Skeletal muscle satellite cell (primary cell): Measurements from ENCODE around the gene TRIM47.
"Not testable (repeated sequence)": the region's sequence is repeated elsewhere in the genome, so short reads cannot be mapped to it uniquely, and the experiment has no call there.

Experiments
- H3K27me3 ChIP-seq: 2 replicates; pipeline ENCODE4 v1.7.0; 2013; ENCODE audit warnings: low read length; ENCODE audit not compliant: control insufficient read depth, insufficient read depth
- H3K36me3 ChIP-seq: 2 replicates; pipeline ENCODE4 v1.7.0; 2013; ENCODE audit warnings: mild to moderate bottlenecking, control low read depth, low read length; ENCODE audit not compliant: insufficient read depth
- H3K4me1 ChIP-seq: 2 replicates; pipeline ENCODE4 v1.7.0; 2013; ENCODE audit warnings: low read length; ENCODE audit not compliant: control insufficient read depth, insufficient read depth
- H3K4me2 ChIP-seq: 2 replicates; pipeline ENCODE4 v1.7.0; 2013; ENCODE audit warnings: mild to moderate bottlenecking, low read length
- H3K4me3 ChIP-seq: 2 replicates; pipeline ENCODE4 v1.7.0; 2013; ENCODE audit warnings: low read length
- H3K9ac ChIP-seq: 2 replicates; pipeline ENCODE4 v1.7.0; 2013; ENCODE audit warnings: mild to moderate bottlenecking, low read depth, low read length, moderate library complexity
- H3K9me3 ChIP-seq: replicated peaks from 2 replicates; pipeline ENCODE4 v1.7.0; 2013; ENCODE audit warnings: mild to moderate bottlenecking, control low read depth, low read length

TRIM47 gene

DNA sequence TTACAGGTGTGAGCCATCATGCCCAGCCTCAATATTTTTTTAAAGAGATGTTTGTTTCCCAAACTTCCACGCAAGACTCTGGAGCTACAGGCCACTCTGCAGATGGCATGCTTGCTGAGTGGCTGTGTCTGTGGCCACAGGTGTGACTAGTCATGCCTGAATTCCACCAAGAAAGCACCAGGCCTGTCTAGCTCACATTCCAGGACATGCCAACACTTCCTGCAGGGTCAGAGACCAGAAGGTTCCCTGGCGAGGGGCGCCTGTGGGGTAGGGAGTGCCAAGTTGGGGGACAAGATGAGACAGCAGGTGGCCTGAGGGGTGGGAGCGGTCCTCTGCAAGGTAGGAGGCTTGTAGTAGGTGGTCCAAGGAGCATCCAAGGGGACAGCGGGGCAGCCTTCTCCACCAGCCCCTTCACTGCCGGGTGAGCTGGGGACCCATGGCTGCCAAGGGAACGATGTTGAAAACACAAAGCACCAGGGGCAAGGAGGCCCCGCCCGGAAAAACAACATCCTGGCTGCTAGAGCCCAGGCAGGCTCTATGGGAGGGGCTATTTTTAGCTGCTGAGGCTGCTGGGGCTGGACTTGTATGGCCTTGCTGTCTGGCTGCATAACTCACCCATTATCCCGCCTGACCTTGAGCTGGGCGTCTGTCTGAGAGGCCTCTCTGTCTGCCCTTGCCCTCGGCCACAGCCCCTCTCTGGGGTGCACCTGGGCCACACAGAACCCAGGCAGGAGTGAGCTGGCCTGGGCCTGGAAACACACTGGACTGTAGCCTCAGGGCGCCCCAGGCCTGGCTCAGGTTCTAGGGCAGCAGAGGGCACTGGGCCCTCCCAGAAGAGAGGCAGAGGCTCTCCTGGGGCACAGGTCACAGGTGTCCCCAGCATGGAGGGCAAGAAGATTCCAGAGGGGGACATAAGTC, 5.7 kb downstream of the TRIM47 start:
- Histone ChIP-seq H3K4me1 (peaks cover 52% of the 10 kb centered on the region), H3K4me3 (peak overlapping the region; percentile 19)

DNA sequence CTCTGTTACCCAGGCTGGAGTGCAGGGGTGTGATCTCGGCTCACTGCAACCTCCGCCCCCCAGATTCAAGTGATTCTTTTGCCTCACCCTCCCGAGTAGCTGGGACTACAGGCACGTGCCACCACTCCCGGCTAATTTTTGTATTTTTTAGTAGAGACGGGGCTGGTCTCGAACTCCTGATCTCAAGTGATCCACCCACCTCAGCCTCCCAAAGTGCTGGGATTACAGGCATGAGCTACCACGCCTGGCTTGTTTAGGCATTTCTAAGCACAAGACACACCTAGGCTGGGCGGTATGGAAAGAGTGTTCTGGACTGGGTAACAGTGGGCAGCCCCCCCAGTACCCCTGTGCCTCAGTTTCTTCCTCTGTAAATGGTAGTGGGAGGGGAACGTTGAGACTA, 8.2 kb downstream of the TRIM47 start:
- not testable (repeated sequence) for H3K36me3 ChIP-seq, H3K4me2 ChIP-seq, H3K4me3 ChIP-seq, H3K9ac ChIP-seq, H3K9me3 ChIP-seq, H3K27me3 ChIP-seq
- peaks cover 28% of the 10 kb centered on the region for H3K4me1 ChIP-seq

More for the DNA sequence above, 5.7 kb downstream of the TRIM47 start:
- peak overlapping the region; percentile 62 for H3K4me2 ChIP-seq
- H3K27me3 ChIP-seq = no peaks in the 10 kb centered on the region
- H3K36me3 ChIP-seq = no peaks in the 10 kb centered on the region
- peak overlapping the region; percentile 58 for H3K9ac ChIP-seq
- no peaks in the 10 kb centered on the region for H3K9me3 ChIP-seq

DNA sequence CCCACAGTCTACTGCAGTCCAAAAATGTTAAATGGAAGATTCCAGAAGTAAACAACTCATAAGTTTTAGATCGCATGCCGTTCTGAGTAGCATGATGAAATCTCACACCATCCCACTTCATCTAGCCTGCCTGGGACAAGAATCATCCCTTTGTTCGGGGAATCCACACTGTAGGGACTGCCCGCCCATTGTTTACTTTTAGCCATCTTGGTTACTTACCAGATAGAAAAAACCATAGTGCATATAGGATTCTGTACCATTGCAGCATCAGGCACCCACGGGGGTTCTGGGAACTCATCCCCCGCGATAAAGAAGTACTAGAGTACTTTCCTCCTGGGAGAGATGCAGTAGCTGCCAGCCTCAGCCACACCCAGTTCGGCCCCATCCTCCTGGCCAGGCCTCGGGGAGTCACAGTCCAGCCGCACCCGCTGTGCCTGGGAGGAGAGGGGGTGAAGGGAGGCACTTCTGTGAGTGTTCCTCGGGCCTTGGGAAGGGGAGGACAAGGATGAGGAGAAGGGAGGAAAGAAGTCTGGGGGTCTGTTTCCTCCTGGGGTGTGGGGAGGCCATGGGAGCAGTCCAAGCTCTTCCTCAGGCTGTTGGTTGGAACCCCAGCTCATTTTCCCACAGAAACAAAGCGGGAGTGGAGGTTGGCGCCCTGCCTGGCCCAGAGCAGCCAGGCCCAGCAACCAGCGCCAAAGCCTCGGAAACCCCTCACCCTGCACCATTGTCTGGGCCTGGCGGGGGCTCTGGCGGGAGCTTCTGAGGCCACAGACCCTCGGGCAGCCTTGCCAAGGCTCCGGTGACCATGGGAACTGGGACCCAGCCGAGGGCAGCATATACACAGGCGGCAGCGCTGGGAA, 8.9 kb downstream of the TRIM47 start:
- peak overlapping the region; percentile 38 for H3K4me2 ChIP-seq
- H3K36me3 ChIP-seq = no peaks in the 10 kb centered on the region
- no peaks in the 10 kb centered on the region for H3K9me3 ChIP-seq
- peaks cover 28% of the 10 kb centered on the region for H3K4me1 ChIP-seq
- H3K9ac ChIP-seq = peak overlapping the region; percentile 6
- no peak overlapping the region for H3K4me3 ChIP-seq
- no peaks in the 10 kb centered on the region for H3K27me3 ChIP-seq

DNA sequence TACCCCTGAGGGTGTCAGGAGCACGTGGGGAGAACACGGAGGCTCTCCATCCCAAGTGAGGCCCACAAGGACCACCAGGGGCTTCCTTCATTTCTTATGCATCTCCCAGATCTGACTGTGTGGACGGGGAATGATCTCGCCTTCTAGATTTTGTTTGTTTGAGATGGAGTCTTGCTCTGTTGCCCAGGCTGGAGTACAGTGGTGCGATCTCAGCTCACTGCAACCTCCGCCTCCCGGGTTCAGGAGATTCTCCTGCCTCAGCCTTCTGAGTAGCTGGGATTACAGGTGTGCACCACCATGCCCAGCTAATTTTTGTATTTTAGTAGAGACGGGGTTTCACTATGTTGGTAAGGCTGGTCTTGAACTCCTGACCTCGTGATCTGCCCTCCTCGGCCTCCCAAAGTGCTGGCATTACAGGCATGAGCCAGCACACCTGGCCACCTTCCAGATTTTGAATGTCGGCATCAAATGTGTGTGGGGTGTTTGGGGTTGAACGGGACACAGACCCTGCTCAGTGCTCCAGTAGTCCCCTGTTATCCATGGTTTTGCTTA, 9.6 kb downstream of the TRIM47 start:
- H3K4me3 ChIP-seq, H3K36me3 ChIP-seq, H3K9ac ChIP-seq, H3K9me3 ChIP-seq, H3K27me3 ChIP-seq: not testable (repeated sequence)
- H3K4me2 ChIP-seq = peak overlapping the region; percentile 38
- peaks cover 33% of the 10 kb centered on the region for H3K4me1 ChIP-seq

DNA sequence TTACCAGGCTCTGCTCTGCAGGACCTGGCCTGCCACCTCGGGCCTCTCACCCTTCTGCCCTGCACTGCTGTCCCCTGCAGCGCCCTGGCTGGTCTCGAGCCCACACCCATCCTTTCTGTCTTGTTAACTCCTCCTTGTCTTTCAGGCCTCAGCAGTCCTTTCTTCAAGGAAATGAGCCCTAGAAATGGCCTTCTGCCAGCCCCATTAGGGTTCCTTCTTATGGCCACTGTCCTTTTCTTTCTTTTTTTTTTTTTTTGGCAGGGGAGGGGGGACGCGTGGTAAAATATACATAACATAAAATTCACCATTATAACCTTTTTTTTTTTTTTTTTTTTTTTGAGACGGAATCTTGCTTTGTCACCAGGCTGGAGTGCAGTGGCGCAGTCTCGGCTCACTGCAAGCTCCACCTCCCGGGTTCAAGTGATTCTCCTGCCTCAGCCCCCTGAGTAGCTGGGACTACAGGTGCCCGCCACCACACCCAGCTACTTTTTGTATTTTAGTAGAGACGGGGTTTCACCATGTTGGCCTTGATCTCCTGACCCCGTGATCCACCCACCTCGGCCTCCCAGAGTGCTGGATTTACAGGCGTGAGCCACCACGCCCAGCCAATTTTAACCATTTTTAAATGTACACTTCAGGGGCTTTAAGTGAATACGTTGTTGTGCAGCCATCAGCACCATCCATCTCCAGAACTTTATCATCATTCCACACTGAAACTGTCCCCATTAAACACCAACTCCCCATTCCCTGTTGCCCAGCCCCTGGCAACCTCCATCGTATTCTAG, 12.8 kb downstream of the TRIM47 start:
- H3K27me3 ChIP-seq, H3K4me3 ChIP-seq: not testable (repeated sequence)
- peaks cover 19% of the 10 kb centered on the region for H3K4me1 ChIP-seq

DNA sequence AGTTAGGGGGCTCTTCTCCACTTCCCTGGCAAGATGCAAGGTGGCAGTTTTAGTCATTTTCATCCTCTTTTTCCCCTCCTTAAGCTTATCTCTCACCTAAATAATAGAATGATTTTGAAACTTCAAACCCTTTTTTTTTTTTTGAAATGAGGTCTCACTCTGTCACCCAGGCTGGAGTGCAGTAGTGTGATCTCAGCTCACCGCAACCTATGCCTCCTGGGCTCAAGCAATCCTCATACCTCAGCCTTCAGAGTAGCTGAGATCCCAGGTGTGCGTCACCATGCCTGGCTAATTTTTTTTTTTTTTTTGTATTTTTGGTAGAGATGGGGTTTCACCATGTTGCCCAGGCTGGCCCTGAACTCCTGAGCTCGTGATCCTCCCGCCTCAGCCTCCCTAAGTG, 13.5 kb downstream of the TRIM47 start:
- peak overlapping the region; percentile 28 for H3K4me2 ChIP-seq
- not testable (repeated sequence) for H3K36me3 ChIP-seq, H3K27me3 ChIP-seq, H3K9ac ChIP-seq, H3K4me3 ChIP-seq, H3K9me3 ChIP-seq
- peaks cover 18% of the 10 kb centered on the region for H3K4me1 ChIP-seq

More for the DNA sequence above, 12.8 kb downstream of the TRIM47 start:
- H3K9ac ChIP-seq, H3K4me2 ChIP-seq, H3K9me3 ChIP-seq, H3K36me3 ChIP-seq: not testable (repeated sequence)

DNA sequence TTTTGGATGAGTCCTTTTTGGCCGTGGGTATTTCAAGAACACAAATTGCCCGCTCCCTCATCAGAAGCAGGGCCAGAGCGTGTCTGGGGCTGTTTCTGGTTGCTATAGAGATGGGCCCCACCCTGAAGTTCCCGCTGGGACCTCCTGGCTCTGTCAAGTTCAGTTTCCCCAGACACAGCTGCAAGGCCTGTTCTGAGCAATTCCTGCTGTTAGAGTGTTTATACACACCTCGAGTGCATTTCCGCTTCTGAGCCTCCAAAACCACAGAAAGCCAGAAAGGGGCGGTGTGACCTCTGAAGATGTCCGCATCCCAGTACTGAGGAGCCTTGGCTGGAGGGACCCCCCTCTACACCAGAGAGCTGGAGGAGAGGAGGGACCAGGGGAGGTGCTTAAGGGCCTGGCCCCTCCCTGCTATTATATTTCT, 13.9 kb downstream of the TRIM47 start:
- no peaks in the 10 kb centered on the region for H3K27me3 ChIP-seq
- H3K9ac ChIP-seq = no peak overlapping the region
- H3K4me1 ChIP-seq = peaks cover 14% of the 10 kb centered on the region
- peak overlapping the region; percentile 28 for H3K4me2 ChIP-seq
- H3K4me3 ChIP-seq = no peak overlapping the region
- no peaks in the 10 kb centered on the region for H3K9me3 ChIP-seq
- H3K36me3 ChIP-seq = no peaks in the 10 kb centered on the region

DNA sequence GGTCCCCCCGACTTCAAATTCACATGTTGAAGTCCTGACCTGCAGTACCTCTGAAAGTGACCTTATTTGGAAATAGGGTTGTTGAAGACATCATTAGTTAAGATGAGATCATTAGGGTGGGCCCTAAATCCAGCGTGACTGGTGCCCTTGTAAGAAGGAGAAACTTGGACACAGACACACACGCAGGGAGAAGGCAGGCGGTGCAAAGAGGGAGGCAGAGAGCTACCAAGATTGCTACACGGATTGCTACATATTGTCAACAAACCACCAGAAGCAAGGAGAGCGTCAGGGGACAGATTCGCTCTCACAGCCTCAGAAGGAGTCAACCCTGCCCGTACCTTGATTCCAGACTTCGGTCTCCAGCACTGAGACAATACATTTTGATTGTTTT, 16.5 kb downstream of the TRIM47 start:
- no peaks in the 10 kb centered on the region for H3K36me3 ChIP-seq
- peaks cover 9% of the 10 kb centered on the region for H3K4me1 ChIP-seq
- no peak overlapping the region for H3K4me2 ChIP-seq
- H3K4me3 ChIP-seq = no peak overlapping the region
- no peaks in the 10 kb centered on the region for H3K27me3 ChIP-seq
- no peak overlapping the region for H3K9ac ChIP-seq
- no peaks in the 10 kb centered on the region for H3K9me3 ChIP-seq

DNA sequence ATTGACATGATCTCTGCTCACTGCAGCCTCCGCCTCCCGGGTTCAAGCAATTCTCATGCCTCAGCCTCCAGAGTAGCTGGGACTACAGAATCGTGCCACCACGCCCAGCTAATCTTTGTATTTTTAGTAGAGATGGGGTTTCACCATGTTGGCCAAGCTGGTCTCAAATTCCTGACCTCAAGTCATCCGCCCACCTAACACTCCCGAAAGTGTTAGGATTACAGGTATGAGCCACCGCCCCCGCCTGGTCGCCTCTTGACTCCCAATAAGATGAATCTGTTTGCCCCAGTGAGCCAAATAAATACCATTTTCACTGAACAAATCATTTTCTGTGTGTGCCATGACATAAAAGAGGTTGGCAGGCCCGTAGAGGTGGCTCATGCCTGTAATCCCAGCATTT, 19.0 kb downstream of the TRIM47 start:
- not testable (repeated sequence) for H3K36me3 ChIP-seq, H3K9ac ChIP-seq, H3K27me3 ChIP-seq, H3K9me3 ChIP-seq, H3K4me3 ChIP-seq, H3K4me2 ChIP-seq
- peaks cover 16% of the 10 kb centered on the region for H3K4me1 ChIP-seq

DNA sequence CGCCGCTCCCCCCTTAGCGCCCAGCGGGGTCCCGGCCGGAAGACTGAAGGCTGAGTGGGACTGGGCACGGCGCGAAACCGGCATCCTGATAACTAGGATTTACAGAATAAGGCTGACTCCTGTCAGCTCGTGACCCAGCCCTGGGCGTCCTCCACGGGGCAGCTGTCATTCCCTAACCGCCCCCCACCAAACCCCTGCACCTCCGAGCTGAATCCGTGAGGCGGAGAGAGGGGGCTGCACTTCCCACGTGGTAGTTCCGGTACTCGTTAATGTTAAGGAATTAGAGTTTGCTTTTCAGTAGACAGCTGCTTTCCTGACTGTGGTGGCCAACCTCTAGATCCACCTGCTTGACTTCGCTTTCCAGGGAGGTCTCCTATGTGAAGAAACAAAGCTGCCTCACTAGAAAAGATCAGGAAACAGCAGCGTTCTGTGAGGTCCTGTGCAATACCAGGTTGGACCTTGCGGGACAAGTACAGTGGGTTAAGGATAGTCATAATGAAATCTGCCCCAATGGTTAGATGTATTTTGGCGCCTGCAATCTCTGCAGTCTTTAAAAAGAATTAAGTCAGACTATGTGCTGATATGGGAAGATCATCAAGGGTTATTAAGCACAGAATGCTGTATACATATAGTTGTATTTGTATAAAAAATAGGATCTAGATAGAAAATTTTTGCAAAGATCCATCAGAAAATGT, 22.2 kb downstream of the TRIM47 start:
- Histone ChIP-seq H3K9me3 (no peaks in the 10 kb centered on the region), H3K4me1 (peaks cover 34% of the 10 kb centered on the region), H3K27me3 (no peaks in the 10 kb centered on the region), H3K36me3 (no peaks in the 10 kb centered on the region), H3K4me3 (peak overlapping the region; percentile 88), H3K9ac (peak overlapping the region; percentile 91), H3K4me2 (peak overlapping the region; percentile 97)
